ENCODE data around the gene P2RY8.
"Not testable (repeated sequence)": the region's sequence is repeated elsewhere in the genome, so short reads cannot be mapped to it uniquely, and the experiment has no call there.

The P2RY8 gene, protein sequence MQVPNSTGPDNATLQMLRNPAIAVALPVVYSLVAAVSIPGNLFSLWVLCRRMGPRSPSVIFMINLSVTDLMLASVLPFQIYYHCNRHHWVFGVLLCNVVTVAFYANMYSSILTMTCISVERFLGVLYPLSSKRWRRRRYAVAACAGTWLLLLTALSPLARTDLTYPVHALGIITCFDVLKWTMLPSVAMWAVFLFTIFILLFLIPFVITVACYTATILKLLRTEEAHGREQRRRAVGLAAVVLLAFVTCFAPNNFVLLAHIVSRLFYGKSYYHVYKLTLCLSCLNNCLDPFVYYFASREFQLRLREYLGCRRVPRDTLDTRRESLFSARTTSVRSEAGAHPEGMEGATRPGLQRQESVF

DNA sequence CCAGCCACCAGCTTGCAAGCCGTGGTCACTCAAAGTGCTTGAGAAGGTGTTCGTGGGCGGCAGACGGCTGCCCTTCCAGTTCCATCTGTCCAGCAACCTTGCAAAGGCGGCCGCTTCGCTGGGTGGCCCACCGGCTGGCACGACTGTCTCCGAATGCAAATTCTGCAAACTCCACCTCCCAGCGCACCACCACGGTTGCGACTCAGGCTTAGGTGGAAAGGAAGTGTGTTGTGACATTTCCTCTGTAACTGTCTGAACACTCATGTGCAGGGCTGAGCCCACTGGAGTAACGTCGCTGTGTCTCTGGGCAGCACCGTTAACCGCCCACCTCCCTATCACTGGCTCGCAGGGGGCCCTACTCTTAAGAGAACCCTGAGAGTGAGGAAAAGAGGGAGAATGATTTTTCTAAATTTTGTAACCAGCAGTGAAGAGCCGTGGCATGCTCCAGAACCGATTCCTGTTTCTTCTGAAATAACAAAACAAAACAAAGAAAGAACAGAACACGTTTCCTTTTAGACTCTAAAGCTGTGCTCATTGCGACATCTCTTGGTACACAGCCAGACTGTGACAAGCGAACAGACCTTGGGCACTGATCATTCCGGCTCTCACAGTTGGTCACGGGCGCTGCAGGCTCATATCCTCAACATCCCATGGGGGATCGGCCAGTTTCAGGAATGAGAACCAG, at the start of gene P2RY8:
TSS of gene P2RY8 (minus strand) at position 155 of the 685 bp plus-strand sequence. CDS start 70,627 bp downstream, outside the sequence.
- no peak for DNase-seq (ENCODE audit: low read depth, low spot score)

DNA sequence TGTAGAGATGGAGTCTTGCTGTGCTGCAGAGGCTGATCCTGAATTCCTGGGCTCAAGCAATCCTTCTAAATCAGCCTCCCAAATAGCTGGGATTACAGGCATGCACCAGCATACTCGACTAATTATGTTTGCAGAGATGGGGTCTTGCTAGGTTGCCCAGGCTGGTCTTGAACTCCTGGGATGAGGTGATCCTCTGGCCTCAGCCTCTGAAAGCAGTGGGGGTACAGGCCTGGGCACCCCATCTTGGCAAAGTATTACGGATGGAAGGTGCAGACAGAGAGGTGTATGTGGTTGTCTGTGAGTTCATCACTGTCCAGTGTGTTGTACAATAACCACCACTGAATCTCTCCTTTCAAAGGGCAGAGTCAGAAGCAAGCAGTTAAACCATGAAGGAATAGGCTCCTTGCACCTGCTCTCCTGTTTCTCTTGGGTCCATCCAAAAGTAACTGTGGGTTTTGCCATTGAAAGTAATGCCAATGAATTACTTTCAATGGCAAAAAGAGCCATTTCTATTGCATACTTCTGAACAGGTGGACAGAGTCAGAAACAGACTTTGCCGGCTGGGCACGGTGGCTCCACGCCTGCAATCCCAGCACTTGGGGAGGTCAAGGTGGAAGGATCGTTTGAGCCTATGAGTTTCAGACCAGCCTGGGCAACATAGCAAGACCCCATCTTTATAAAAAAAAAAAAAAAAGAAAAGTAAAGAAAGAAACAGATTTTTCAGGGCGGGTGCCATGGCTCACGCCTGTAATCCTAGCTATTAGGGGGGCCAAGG, 47.4 kb upstream of the P2RY8 start:
- DNase-seq (ENCODE audit: low read depth, low spot score): no peak

GRCh38 chrX:1582686-1583437, 45.9 kb upstream of the P2RY8 start:
- no peak for DNase-seq (ENCODE audit: low read depth, low spot score)

DNA sequence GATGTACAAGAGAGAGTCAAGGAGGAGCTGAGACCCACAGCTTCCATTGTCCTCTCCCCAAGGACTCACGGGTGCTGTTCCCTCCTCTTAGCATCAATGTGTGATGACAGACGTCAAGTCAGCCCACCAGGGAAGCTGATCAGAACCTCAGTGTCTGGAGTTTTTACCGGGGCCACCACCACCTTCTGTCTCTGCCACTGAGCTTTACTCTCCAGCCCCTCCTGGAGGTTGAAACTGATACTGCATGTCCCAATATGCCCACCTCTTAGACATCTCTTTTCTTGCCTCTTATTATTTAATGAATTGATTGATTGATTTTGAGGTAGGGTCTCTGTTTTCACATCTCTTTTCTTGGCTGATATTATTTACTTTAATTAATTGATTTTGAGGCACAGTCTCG, 44.1 kb upstream of the P2RY8 start:
- peak; percentile 26 for DNase-seq (ENCODE audit: low read depth, low spot score)

DNA sequence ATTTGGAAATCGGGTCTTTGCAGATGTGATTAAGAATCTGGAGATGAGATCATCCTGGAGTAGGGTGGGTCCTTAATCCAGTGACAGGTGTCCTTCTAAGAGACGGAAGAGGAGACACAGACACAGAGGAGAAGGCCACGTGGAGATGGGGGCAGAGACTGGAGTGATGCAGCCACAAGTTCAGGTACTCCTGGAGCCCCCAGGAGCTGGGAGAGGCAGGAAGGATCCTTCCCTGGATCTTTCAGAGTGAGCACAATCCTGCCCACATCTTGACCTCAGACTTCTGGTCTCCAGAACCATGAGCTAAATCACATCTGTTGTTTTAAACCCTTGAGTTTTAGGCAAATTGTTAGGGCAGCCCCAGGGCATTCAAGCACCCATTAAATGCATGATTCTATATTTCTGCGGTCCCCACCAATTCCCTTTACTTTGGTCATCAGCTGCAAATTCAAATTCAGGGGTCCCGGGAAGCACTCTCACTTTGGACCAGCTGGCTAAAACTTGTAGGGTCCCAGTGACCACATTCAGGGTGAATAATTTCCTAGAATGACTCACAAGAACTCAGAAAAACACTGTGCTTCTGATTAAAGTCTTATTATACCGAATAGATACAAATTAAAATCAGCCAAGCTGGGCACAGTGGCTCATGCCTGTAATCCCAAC, 41.7 kb upstream of the P2RY8 start:
- no peak for DNase-seq (ENCODE audit: low read depth, low spot score)

DNA sequence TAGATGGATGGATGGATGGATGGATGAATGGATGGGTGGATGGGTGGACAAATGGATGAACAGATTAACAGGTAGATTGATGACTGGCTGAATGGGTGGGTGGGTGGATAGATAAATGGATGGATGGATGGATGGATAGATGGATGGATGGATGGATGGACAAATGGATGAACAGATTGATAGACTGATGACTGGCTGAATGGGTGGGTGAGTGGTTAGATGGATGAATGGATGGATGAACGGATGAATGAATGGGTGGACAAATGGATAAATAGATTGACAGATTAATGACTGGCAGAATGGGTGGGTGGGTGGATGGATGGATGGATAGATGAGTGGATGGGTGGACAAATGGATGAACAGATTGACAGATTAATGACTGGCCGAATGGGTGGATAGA, 40.9 kb upstream of the P2RY8 start:
- DNase-seq (ENCODE audit: low read depth, low spot score): no peak

DNA sequence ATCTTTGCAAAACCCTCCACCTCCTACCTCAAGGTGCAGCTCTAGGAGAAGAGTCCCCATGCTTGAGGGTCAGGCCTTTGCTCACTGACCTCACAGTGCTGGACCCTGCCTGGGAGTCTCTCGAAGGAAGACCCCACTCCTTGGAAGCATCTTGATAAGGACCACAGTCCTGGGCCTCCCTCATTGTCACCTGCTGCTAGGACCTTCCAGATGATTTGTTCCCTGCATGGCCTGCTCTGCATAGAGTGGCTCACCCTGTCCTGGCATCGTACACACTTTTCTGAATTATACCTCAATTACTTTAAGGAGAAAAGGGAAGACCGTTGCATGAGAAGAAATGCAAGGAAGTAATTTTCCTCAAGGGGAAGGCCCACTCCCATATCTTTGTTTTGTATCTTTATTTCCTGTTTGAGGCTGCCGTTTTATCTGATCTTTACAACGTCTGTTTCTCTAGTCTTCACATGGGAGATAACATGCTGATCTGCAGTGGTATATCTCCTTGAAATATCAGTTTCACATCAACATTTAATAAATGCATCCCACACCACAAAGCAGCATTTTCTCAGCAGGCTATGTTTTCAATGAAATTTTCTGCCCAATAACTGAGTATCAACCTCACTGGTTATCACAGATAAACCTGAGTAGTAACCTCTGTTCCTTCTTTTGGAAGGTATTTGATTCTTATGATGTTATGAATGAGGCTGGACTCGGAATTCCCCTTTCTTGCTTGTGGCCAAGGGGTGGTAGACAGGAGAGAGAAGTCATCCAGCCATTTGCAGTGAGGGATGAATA, 39.4 kb upstream of the P2RY8 start:
- DNase-seq (ENCODE audit: low read depth, low spot score): no peak

GRCh38 chrX:1574181-1574580, 37.2 kb upstream of the P2RY8 start:
- not testable (repeated sequence) for DNase-seq (ENCODE audit: low read depth, low spot score)

DNA sequence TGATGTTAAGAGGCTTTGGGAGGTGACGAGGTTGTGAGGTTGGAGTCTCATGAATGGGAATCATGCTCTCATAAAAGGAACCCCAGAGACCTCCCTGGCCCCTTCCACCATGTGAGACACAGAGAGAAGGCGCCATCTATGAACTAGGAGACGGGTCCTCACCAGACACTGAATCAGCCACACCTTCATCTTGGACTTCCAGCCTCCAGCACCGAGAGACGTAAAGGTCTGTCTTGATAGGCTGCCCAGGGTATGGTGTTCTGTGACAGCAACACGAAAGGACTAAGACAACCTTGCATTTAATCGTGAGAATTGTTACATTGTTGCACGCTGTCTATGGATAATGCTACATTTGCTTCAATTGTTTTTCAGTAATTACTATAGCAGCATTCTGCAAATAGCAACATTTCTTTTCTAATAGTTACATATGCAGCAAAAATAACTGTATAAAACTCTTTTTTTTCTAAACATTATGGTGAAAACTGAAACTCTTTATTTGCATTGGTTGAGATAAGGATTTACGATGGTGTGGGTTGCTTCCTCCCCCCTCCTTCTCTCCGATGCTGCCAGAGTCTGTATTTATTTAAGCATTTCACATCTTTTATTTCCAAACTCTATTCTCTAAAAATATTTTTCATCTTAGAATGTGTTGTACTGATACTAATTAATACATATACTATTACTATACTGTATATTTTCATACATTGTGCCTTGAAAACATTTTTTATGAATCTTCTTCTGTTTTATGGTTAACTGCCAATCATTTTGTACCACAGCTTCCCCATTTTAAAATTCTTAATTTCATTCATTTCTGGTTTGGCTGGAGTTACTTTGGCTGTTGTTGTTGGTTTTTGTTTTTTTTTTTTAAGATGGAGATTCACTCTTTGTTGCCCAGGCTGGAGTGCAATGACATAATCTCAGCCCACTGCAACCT, 28.0 kb upstream of the P2RY8 start:
- DNase-seq (ENCODE audit: low read depth, low spot score): no peak

DNA sequence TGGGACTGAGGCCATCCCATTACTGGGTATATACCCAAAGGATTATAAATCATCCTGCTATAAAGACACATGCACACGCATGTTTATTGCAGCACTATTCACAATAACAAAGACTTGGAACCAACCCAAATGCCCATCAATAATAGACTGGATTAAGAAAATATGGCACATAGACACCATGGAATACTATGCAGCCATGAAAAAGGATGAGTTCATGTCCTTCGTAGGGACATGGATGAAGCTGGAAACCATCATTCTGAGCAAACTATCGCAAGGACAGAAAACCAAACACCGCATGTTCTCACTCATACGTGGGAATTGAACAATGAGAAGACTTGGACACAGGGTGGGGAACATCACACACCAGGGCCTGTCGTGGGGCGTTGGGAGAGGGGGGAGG, 27.1 kb upstream of the P2RY8 start:
- not testable (repeated sequence) for DNase-seq (ENCODE audit: low read depth, low spot score)

DNA sequence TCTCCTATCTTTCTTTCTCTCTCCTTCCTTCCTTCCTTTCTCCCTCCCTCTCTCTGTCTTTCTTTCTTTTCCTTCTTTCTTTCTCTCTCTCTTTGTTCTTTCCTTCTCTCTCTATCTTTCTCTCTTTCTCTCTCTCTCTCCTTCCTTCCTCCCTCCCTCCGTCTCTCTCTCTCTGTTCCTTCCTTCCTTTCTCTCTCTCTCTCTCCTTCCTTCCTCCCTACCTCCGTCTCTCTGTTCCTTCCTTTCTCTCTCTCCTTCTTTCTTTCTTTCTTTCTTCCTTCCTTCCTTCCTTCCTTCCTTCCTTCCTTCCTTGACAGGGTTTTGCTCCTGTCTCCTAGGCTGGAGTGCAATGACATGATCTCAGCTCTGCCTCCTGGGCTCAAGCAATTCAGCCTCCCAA, 24.2 kb upstream of the P2RY8 start:
- no peak for DNase-seq (ENCODE audit: low read depth, low spot score)

- no peak for DNase-seq (ENCODE audit: low read depth, low spot score)
Measured at GRCh38 chrX:1558761-1559468, 21.9 kb upstream of the P2RY8 start.

DNA sequence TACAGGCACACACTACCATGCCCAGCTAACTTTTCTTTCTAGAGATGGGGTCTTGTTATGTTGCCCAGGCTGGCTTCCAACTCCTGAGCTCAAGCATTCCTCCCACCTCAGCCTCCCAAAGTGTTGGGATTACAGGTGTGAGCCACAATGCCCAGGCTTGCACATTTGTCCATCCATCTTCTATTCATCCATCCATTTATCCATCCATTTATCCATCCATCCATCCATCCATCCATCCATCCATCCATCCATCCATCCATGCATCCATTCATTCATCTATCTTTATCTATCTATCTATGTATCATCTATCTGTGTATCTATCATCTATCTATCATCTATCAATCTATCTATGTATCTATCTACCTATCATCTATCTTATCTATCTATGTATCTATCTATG, 20.5 kb upstream of the P2RY8 start:
- not testable (repeated sequence) for DNase-seq (ENCODE audit: low read depth, low spot score)

GRCh38 chrX:1555370-1555769, 18.4 kb upstream of the P2RY8 start:
- no peak for DNase-seq (ENCODE audit: low read depth, low spot score)

- DNase-seq (ENCODE audit: low read depth, low spot score): no peak
Measured at GRCh38 chrX:1554469-1555210, 17.7 kb upstream of the P2RY8 start.

DNA sequence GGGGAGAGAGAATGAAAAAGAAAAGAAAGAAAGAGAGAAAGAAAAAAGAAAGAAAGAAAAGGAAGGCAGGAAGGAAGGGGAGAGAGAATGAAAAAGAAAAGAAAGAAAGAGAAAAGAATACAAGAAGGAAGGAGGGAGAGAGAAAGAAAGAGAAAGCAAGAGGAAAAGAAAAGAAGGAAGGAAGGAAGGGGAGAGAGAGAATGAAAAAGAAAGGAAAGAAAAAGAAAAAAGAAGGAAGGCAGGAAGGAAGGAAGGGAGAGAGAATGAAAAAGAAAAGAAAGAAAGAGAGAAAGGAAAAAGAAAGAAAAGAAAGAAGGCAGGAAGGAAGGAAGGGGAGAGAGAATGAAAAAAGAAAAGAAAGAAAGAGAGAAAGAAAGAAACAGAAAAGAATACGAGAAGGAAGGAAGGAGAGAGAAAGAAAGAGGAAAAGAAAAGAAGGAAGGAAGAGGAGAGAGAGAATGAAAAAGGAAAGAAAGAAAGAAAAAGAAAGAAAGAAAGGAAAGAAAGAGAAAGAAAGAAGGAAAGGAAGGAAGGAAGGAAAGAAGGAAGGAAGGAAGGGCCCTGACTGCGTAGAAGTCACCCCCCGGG, 15.1 kb upstream of the P2RY8 start:
- no peak for DNase-seq (ENCODE audit: low read depth, low spot score)

GRCh38 chrX:1546691-1547251, 9.8 kb upstream of the P2RY8 start:
- DNase-seq (ENCODE audit: low read depth, low spot score): no peak

All from astrocyte of the hippocampus (primary cell).